ENCODE measurements around the gene PDLIM5.

DNA sequence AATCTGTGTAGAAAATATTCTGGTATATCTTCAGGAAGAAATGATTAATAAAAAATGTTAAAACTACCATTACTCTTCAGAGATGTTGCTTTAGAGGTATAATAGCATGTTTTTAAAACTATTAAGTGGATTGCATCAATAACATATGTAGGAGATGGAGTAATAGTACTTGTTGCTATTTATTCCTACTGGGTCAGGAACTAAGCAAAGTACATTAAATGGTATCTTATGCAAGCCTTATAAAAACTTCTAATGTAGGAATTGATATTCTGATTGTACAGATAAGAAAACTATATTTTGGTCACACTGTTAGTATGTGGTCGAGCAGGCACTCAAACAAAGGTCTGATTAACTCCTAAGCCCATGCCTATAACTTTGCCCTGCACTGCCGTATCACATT lies 31.4 kb upstream of the PDLIM5 start:
- no peak for TF ChIP-seq FOXK2 (IDR thresholded peaks at IDR 0.05)
- no peak for TF ChIP-seq CTBP1 (IDR thresholded peaks at IDR 0.05; ENCODE audit: borderline replicate concordance)
- TF ChIP-seq FOXM1 (IDR thresholded peaks at IDR 0.05; ENCODE audit: borderline replicate concordance) = no peak
- TF ChIP-seq SP1 (IDR thresholded peaks at IDR 0.05) = no peak
- no peak for TF ChIP-seq ELF4 (IDR thresholded peaks at IDR 0.05)
- TF ChIP-seq LEF1 (IDR thresholded peaks at IDR 0.05; ENCODE audit: borderline replicate concordance) = no peak
